ENCODE measurements around the gene CARTPT.
A peak's percentile ranks its signal among the peaks of the same experiment; 100 is the strongest.

Gene CARTPT

GRCh38 chr5:71738662-71739361, 19.7 kb downstream of the CARTPT start:
- DNase-seq: no peak

- no peak for DNase-seq
Measured at GRCh38 chr5:71740015-71740753, 21.1 kb downstream of the CARTPT start.

- DNase-seq: no peak
Measured at GRCh38 chr5:71743155-71743554, 24.1 kb downstream of the CARTPT start.

GRCh38 chr5:71744009-71744790, 25.1 kb downstream of the CARTPT start:
- no peak for DNase-seq

GRCh38 chr5:71747182-71747581, 28.1 kb downstream of the CARTPT start:
- no peak for DNase-seq

- DNase-seq: no peak
Measured at GRCh38 chr5:71748360-71748759, 29.3 kb downstream of the CARTPT start.

GRCh38 chr5:71751422-71751821, 32.3 kb downstream of the CARTPT start:
- DNase-seq: no peak

- DNase-seq: no peak
Measured at GRCh38 chr5:71752441-71753190, 33.5 kb downstream of the CARTPT start.

- peak; percentile 33 for DNase-seq
Measured at GRCh38 chr5:71757590-71758543, 38.8 kb downstream of the CARTPT start.

GRCh38 chr5:71762826-71763225, 43.8 kb downstream of the CARTPT start:
- DNase-seq: no peak

GRCh38 chr5:71767661-71768060, 48.6 kb downstream of the CARTPT start:
- no peak for DNase-seq

GRCh38 chr5:71769287-71769686, 50.2 kb downstream of the CARTPT start:
- no peak for DNase-seq

- no peak for DNase-seq
Measured at GRCh38 chr5:71770381-71770780, 51.3 kb downstream of the CARTPT start.

Data from activated CD8-positive, alpha-beta memory T cell treated with anti-CD3 and anti-CD28 coated beads, Interleukin-2, amount 50 U/mL, for 4 hours (primary cell).